GM23338 (cell line): ENCODE results near the gene C9orf57. TPM values are rescaled to one million over a fixed set of nuclear protein-coding genes. Genes with fewer than 3 reads are reported as not detected.
A peak's percentile ranks its signal among the peaks of the same experiment; 100 is the strongest.

Experiments used
- ATAC-seq: fragments of 200-7000 bp; cut with Tn5 transposase; 3 replicates; pipeline ENCODE4 v1.9.1; 2020
- DNase-seq: peaks from one replicate; pipeline ENCODE4 v3.0.0-alpha.2; 2015; ENCODE audit warnings: low spot score
- H2AFZ ChIP-seq: fragments of 200-600 bp; sonication (generic); 2 replicates; pipeline ENCODE4 v1.8.0; 2016; ENCODE audit warnings: antibody characterized with exemption, mild to moderate bottlenecking, moderate library complexity
- H3F3A ChIP-seq: fragments of 200-600 bp; sonication (generic); replicated peaks from 2 replicates; pipeline ENCODE4 v1.8.0; 2017; ENCODE audit warnings: antibody characterized with exemption, mixed run types, low read depth
- H3K27ac ChIP-seq: fragments of 200-600 bp; sonication (generic); 2 replicates; pipeline ENCODE4 v1.6.1; 2016; ENCODE audit warnings: low read depth
- H3K27me3 ChIP-seq: fragments of 200-600 bp; sonication (generic); 2 replicates; pipeline ENCODE4 v1.8.0; 2016; ENCODE audit warnings: mild to moderate bottlenecking, mixed run types, moderate library complexity; ENCODE audit not compliant: insufficient read depth
- H3K36me3 ChIP-seq: fragments of 200-600 bp; sonication (generic); 2 replicates; pipeline ENCODE4 v1.8.0; 2016; ENCODE audit warnings: mild to moderate bottlenecking; ENCODE audit not compliant: insufficient read depth
- H3K4me1 ChIP-seq: fragments of 200-600 bp; sonication (generic); 2 replicates; pipeline ENCODE4 v1.8.0; 2016; ENCODE audit warnings: mild to moderate bottlenecking, moderate library complexity; ENCODE audit not compliant: insufficient read depth
- H3K4me2 ChIP-seq: fragments of 200-600 bp; sonication (generic); 2 replicates; pipeline ENCODE4 v1.7.1; 2017; ENCODE audit warnings: mixed run types
- H3K4me3 ChIP-seq: fragments of 200-600 bp; sonication (generic); 2 replicates; pipeline ENCODE4 v1.6.1; 2016; ENCODE audit warnings: mixed run types
- H3K79me2 ChIP-seq: fragments of 200-600 bp; sonication (generic); replicated peaks from 2 replicates; pipeline ENCODE4 v1.8.0; 2017; ENCODE audit warnings: mild to moderate bottlenecking; ENCODE audit not compliant: insufficient read depth
- H3K9me2 ChIP-seq: fragments of 200-600 bp; sonication (generic); 2 replicates; pipeline ENCODE4 v1.8.0; 2017; ENCODE audit not compliant: insufficient read depth
- H4K20me1 ChIP-seq: fragments of 200-600 bp; sonication (generic); replicated peaks from 2 replicates; pipeline ENCODE4 v1.8.0; 2017; ENCODE audit warnings: mild to moderate bottlenecking; ENCODE audit not compliant: insufficient read depth
- H3K27ac Mint-ChIP-seq: 2 replicates; pipeline ENCODE4 v1.8.0; 2020; ENCODE audit warnings: inconsistent platforms, mild to moderate bottlenecking, moderate library complexity, mixed read lengths
- H3K27me3 Mint-ChIP-seq: 3 replicates; pipeline ENCODE4 v1.8.0; 2022; ENCODE audit warnings: low read depth, mild to moderate bottlenecking, moderate library complexity, mixed read lengths, inconsistent platforms; ENCODE audit not compliant: insufficient read depth, poor library complexity
- H3K36me3 Mint-ChIP-seq: 3 replicates; pipeline ENCODE4 v1.8.0; 2021; ENCODE audit warnings: low read depth, mild to moderate bottlenecking, inconsistent platforms, moderate library complexity, mixed read lengths
- H3K4me1 Mint-ChIP-seq: 3 replicates; pipeline ENCODE4 v1.8.0; 2020; ENCODE audit warnings: mild to moderate bottlenecking, inconsistent platforms, mixed read lengths
- H3K4me3 Mint-ChIP-seq: 3 replicates; pipeline ENCODE4 v1.8.0; 2021; ENCODE audit warnings: moderate library complexity, mild to moderate bottlenecking, inconsistent platforms, mixed read lengths
- H3K9me3 Mint-ChIP-seq: 3 replicates; pipeline ENCODE4 v1.8.0; 2020; ENCODE audit warnings: moderate library complexity, mild to moderate bottlenecking, inconsistent platforms, mixed read lengths
- EZH2phosphoT487 ChIP-seq: fragments of 200-600 bp; sonication (generic); IDR thresholded peaks from one replicate; pipeline ENCODE4 v1.8.1; 2018; ENCODE audit warnings: antibody characterized with exemption; ENCODE audit not compliant: unreplicated experiment
- JUNB ChIP-seq: IDR thresholded peaks from one replicate; pipeline ENCODE4 v1.6.1; 2016; ENCODE audit warnings: antibody characterized with exemption; ENCODE audit not compliant: unreplicated experiment
- POLR2AphosphoS5 ChIP-seq: IDR thresholded peaks from 2 replicates; pipeline ENCODE4 v1.6.1; 2016; ENCODE audit warnings: antibody characterized with exemption, low read depth
- STAT1 ChIP-seq: IDR thresholded peaks from one replicate; pipeline ENCODE4 v1.6.1; 2016; ENCODE audit warnings: antibody characterized with exemption; ENCODE audit not compliant: unreplicated experiment
- ZNF114 ChIP-seq: fragments of 250-450 bp; sonication (Bioruptor Pico); IDR thresholded peaks from 2 replicates; pipeline ENCODE4 v1.5.0; 2020; ENCODE audit warnings: mild to moderate bottlenecking, moderate library complexity
- ZNF331 ChIP-seq: fragments of 250-450 bp; sonication (Bioruptor Pico); IDR thresholded peaks from 2 replicates; pipeline ENCODE4 v1.5.0; 2020; ENCODE audit warnings: low read depth, mild to moderate bottlenecking, moderate library complexity
- polyA plus RNA-seq: library from polyadenylated mRNA; unstranded; fragments of >200 nt; fragmentation: Nextera tagmentation; extraction: Ambion mirVana; gene quantifications from 2 replicates; pipeline ENCODE4 v1.2.1, GENCODE V29; 2016
- total RNA-seq: library from RNA; depleted of rRNA; stranded (reverse); fragments of >200 nt; shearing (Covaris generic); gene quantifications from 2 replicates; pipeline ENCODE4 v1.2.3, GENCODE V29; 2014
- TF ChIP-seq, protein P1 (sequence below), 2 experiments: fragments of 200-600 bp in 1 of 2; sonication (generic) in 1 of 2; conservative IDR thresholded peaks; 2 replicates each; pipeline versions ENCODE4 v1.5.1 to v1.6.1; 2016 to 2017; ENCODE audit warnings: antibody characterized with exemption in 2 of 2, low read depth in 2 of 2, mild to moderate bottlenecking in 2 of 2, moderate library complexity in 1 of 2
- TF ChIP-seq, protein P2 (sequence below): fragments of 250-450 bp; sonication (Bioruptor Pico); IDR thresholded peaks from 2 replicates; pipeline ENCODE4 v1.5.0; 2020; ENCODE audit warnings: mild to moderate bottlenecking, moderate library complexity
- TF ChIP-seq, protein P3 (sequence below): IDR thresholded peaks from 2 replicates; pipeline ENCODE4 v1.6.1; 2016; ENCODE audit warnings: antibody characterized with exemption

Gene C9orf57
- total and polyA plus RNA-seq, 2 experiments from 2014 or later = not detected

DNA sequence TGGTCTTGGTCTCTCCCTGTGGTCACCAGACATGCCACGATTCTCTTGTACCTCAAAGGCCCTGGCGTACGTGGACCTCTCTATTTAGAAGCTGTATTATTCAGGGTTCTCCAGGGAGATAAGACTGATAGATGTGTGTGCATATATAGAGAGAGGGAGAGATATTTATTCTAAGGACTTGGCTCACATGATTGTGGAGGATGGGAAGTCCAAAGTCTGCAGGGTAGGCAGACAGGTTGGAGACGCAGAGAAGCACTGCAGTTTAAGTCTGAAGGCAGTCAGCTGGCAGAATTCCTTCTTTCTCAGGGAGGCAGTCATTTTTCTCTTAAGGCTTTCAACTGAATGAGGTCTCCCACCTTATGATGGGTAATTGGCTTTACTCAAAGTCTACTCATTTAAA is 16.3 kb downstream of the C9orf57 start:
- no peak overlapping the region for H2AFZ ChIP-seq
- H3K4me1 ChIP-seq = no peaks in the 10 kb centered on the region
- peaks cover 2% of the 10 kb centered on the region for H3K4me1 Mint-ChIP-seq
- H3K36me3 Mint-ChIP-seq = no peaks in the 10 kb centered on the region
- ATAC-seq (no peak), DNase-seq (no peak)
- peaks cover 11% of the 10 kb centered on the region for H3K27me3 Mint-ChIP-seq
- no peaks in the 10 kb centered on the region for H4K20me1 ChIP-seq
- no peak overlapping the region for H3K27ac Mint-ChIP-seq
- H3K36me3 ChIP-seq = no peaks in the 10 kb centered on the region
- TF ChIP-seq JUNB (no peak), EZH2phosphoT487 (no peak), ZNF331 (CRISPR knock-in tag) (no peak)
- no peaks in the 10 kb centered on the region for H3K9me2 ChIP-seq
- H3K27ac ChIP-seq = no peak overlapping the region
- H3K79me2 ChIP-seq = no peaks in the 10 kb centered on the region
- H3F3A ChIP-seq = no peaks in the 10 kb centered on the region
- H3K4me3 Mint-ChIP-seq = no peak overlapping the region
- H3K9me3 Mint-ChIP-seq = no peaks in the 10 kb centered on the region
- H3K4me2 ChIP-seq = no peak overlapping the region
- H3K27me3 ChIP-seq = no peaks in the 10 kb centered on the region
- H3K4me3 ChIP-seq = no peak overlapping the region

DNA sequence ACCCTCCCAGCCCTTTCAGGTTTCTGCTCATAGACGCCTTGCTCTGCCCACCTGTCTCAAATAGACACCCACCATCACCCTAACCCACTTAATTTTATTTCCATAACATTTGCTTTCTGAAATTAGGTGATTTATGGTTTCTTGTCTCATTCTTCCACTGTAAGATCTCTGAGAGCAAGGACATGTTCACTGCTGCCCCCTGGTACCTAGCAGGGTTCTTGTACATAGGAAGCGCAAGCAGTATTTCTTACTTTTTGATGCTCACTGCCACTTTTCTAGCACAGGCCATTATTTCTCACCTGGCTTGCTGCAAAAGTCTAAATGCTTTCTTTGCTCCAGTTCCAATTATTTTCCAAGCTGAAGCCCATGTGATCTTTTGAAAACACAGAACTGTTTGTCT is 16.8 kb downstream of the C9orf57 start:
- no peak overlapping the region for H3K4me2 ChIP-seq
- Mint-ChIP-seq H3K4me3 (no peak overlapping the region), H3K4me1 (peaks cover 3% of the 10 kb centered on the region), H3K27ac (no peak overlapping the region), H3K9me3 (no peaks in the 10 kb centered on the region), H3K27me3 (peaks cover 11% of the 10 kb centered on the region), H3K36me3 (no peaks in the 10 kb centered on the region)
- H3K27ac ChIP-seq = no peak overlapping the region
- H4K20me1 ChIP-seq = no peaks in the 10 kb centered on the region
- H2AFZ ChIP-seq = no peak overlapping the region; the same call in 1 of the 2 replicates
- H3K4me1 ChIP-seq = no peaks in the 10 kb centered on the region
- TF ChIP-seq, protein P1, sequence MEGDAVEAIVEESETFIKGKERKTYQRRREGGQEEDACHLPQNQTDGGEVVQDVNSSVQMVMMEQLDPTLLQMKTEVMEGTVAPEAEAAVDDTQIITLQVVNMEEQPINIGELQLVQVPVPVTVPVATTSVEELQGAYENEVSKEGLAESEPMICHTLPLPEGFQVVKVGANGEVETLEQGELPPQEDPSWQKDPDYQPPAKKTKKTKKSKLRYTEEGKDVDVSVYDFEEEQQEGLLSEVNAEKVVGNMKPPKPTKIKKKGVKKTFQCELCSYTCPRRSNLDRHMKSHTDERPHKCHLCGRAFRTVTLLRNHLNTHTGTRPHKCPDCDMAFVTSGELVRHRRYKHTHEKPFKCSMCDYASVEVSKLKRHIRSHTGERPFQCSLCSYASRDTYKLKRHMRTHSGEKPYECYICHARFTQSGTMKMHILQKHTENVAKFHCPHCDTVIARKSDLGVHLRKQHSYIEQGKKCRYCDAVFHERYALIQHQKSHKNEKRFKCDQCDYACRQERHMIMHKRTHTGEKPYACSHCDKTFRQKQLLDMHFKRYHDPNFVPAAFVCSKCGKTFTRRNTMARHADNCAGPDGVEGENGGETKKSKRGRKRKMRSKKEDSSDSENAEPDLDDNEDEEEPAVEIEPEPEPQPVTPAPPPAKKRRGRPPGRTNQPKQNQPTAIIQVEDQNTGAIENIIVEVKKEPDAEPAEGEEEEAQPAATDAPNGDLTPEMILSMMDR (conservative IDR thresholded peaks at IDR 0.05; ENCODE audit: low read depth in 2 of 2) = peak in 1 of 2 experiments; percentile 20; a peak in 1 of 4 replicates
- TF ChIP-seq JUNB = no peak
- H3K36me3 ChIP-seq = no peaks in the 10 kb centered on the region
- H3K9me2 ChIP-seq = no peaks in the 10 kb centered on the region
- no peaks in the 10 kb centered on the region for H3K27me3 ChIP-seq
- no peaks in the 10 kb centered on the region for H3F3A ChIP-seq
- no peak for DNase-seq
- no peak overlapping the region for H3K4me3 ChIP-seq
- no peak for ATAC-seq
- no peaks in the 10 kb centered on the region for H3K79me2 ChIP-seq

DNA sequence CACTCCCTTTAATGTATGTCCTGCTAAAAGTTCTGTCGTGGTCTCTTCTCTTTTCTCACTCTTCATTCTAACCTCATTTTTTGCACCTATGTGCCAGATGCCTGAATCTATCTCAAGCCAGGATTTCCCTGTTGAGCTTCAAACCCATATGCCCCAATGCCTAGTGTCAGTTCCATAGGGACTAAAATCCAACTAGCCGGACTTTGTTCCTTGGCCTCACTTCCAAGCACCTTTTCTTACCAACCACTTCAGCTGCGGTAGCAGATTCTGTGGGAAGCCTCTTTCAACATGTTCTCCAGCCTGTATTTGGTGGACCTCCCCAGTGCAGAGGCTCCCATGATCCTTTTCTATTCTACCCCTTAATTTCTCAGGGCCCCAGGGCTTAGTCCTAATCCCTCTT is 17.5 kb downstream of the C9orf57 start:
- H3K4me1 ChIP-seq = no peaks in the 10 kb centered on the region
- H3K36me3 ChIP-seq = no peaks in the 10 kb centered on the region
- no peak overlapping the region for H3K4me3 ChIP-seq
- Mint-ChIP-seq H3K36me3 (no peaks in the 10 kb centered on the region), H3K9me3 (no peaks in the 10 kb centered on the region), H3K27ac (no peak overlapping the region), H3K4me1 (peaks cover 3% of the 10 kb centered on the region), H3K4me3 (no peak overlapping the region), H3K27me3 (peaks cover 10% of the 10 kb centered on the region)
- H3K27ac ChIP-seq = no peak overlapping the region
- H3F3A ChIP-seq = no peaks in the 10 kb centered on the region
- no peak for ATAC-seq
- no peaks in the 10 kb centered on the region for H4K20me1 ChIP-seq
- H3K27me3 ChIP-seq = no peaks in the 10 kb centered on the region
- no peak overlapping the region for H2AFZ ChIP-seq
- no peaks in the 10 kb centered on the region for H3K9me2 ChIP-seq
- no peak for DNase-seq
- H3K79me2 ChIP-seq = no peaks in the 10 kb centered on the region
- H3K4me2 ChIP-seq = no peak overlapping the region
- TF ChIP-seq, protein P2, sequence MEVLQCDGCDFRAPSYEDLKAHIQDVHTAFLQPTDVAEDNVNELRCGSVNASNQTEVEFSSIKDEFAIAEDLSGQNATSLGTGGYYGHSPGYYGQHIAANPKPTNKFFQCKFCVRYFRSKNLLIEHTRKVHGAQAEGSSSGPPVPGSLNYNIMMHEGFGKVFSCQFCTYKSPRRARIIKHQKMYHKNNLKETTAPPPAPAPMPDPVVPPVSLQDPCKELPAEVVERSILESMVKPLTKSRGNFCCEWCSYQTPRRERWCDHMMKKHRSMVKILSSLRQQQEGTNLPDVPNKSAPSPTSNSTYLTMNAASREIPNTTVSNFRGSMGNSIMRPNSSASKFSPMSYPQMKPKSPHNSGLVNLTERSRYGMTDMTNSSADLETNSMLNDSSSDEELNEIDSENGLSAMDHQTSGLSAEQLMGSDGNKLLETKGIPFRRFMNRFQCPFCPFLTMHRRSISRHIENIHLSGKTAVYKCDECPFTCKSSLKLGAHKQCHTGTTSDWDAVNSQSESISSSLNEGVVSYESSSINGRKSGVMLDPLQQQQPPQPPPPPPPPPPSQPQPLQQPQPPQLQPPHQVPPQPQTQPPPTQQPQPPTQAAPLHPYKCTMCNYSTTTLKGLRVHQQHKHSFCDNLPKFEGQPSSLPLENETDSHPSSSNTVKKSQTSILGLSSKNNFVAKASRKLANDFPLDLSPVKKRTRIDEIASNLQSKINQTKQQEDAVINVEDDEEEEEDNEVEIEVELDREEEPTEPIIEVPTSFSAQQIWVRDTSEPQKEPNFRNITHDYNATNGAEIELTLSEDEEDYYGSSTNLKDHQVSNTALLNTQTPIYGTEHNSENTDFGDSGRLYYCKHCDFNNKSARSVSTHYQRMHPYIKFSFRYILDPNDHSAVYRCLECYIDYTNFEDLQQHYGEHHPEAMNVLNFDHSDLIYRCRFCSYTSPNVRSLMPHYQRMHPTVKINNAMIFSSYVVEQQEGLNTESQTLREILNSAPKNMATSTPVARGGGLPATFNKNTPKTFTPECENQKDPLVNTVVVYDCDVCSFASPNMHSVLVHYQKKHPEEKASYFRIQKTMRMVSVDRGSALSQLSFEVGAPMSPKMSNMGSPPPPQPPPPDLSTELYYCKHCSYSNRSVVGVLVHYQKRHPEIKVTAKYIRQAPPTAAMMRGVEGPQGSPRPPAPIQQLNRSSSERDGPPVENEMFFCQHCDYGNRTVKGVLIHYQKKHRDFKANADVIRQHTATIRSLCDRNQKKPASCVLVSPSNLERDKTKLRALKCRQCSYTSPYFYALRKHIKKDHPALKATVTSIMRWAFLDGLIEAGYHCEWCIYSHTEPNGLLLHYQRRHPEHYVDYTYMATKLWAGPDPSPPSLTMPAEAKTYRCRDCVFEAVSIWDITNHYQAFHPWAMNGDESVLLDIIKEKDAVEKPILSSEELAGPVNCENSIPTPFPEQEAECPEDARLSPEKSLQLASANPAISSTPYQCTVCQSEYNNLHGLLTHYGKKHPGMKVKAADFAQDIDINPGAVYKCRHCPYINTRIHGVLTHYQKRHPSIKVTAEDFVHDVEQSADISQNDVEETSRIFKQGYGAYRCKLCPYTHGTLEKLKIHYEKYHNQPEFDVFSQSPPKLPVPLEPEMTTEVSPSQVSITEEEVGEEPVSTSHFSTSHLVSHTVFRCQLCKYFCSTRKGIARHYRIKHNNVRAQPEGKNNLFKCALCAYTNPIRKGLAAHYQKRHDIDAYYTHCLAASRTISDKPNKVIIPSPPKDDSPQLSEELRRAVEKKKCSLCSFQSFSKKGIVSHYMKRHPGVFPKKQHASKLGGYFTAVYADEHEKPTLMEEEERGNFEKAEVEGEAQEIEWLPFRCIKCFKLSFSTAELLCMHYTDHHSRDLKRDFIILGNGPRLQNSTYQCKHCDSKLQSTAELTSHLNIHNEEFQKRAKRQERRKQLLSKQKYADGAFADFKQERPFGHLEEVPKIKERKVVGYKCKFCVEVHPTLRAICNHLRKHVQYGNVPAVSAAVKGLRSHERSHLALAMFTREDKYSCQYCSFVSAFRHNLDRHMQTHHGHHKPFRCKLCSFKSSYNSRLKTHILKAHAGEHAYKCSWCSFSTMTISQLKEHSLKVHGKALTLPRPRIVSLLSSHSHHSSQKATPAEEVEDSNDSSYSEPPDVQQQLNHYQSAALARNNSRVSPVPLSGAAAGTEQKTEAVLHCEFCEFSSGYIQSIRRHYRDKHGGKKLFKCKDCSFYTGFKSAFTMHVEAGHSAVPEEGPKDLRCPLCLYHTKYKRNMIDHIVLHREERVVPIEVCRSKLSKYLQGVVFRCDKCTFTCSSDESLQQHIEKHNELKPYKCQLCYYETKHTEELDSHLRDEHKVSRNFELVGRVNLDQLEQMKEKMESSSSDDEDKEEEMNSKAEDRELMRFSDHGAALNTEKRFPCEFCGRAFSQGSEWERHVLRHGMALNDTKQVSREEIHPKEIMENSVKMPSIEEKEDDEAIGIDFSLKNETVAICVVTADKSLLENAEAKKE (CRISPR knock-in tag) = no peak
- TF ChIP-seq, protein P3, sequence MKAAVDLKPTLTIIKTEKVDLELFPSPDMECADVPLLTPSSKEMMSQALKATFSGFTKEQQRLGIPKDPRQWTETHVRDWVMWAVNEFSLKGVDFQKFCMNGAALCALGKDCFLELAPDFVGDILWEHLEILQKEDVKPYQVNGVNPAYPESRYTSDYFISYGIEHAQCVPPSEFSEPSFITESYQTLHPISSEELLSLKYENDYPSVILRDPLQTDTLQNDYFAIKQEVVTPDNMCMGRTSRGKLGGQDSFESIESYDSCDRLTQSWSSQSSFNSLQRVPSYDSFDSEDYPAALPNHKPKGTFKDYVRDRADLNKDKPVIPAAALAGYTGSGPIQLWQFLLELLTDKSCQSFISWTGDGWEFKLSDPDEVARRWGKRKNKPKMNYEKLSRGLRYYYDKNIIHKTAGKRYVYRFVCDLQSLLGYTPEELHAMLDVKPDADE = no peak
- no peak for TF ChIP-seq STAT1
- no peak for TF ChIP-seq ZNF114 (CRISPR knock-in tag)
- TF ChIP-seq POLR2AphosphoS5 = no peak
- no peak for TF ChIP-seq ZNF331 (CRISPR knock-in tag)
